CD4-positive, alpha-beta T cell treated with Interleukin-1 beta for 1 hour (primary cell): ENCODE measurements around the gene RAP1GAP.

Source experiments
- DNase-seq, 2 donors: peaks; one replicate each; pipeline ENCODE4 v3.0.0-alpha.2; 2020 to 2022

Gene RAP1GAP

GRCh38 chr1:21661886-21662285 lies 7.3 kb downstream of the RAP1GAP start:
- no peak for DNase-seq

GRCh38 chr1:21659924-21660326 lies 9.2 kb downstream of the RAP1GAP start:
- DNase-seq, result no peak

DNA sequence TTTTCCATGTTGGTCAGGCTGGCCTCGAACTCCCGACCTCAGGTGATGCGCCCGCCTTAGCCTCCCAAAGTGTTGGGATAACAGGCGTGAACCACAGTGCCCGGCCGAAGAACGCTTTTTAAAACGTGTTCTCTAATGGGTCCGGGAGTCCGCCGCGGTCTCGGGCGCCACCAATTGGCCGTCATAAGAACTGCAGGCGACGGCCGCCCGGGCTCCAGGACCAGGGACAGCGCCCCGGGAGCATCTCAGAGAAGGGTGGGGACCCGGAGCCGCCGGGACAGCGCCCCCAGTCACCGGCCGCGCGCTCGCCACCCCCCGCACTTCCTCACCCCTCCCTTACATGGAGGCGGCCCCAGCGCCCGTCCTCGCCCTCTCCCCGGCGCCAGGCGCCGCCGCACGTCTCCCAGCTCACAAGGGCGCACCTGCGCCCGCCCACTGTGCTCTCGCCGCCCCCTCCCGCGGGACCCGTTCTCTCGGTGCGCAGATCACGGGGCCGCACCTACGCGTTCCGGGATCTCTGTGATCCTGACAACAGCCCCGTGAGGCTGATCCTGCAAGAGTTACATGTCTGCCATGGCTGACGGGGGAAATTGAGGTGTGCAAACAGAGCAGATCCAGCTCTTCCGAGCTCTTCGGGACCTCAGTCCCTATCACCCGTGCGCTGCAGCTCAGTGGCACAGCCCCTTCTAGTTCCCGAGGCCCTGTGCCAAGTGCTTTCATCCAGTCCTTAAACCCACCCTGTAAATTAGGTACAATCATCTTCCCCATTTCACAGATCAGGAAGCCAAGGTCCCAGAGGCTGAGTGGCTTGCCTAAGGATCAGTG lies 9.8 kb downstream of the RAP1GAP start:
- peak; percentile 77 to 85 for DNase-seq

- DNase-seq, result no peak
Observed at GRCh38 chr1:21657456-21658190, 11.5 kb downstream of the RAP1GAP start.

- no peak for DNase-seq
Observed at GRCh38 chr1:21655748-21656147, 13.4 kb downstream of the RAP1GAP start.

- no peak for DNase-seq
Observed at GRCh38 chr1:21655259-21655658, 13.9 kb downstream of the RAP1GAP start.

DNA sequence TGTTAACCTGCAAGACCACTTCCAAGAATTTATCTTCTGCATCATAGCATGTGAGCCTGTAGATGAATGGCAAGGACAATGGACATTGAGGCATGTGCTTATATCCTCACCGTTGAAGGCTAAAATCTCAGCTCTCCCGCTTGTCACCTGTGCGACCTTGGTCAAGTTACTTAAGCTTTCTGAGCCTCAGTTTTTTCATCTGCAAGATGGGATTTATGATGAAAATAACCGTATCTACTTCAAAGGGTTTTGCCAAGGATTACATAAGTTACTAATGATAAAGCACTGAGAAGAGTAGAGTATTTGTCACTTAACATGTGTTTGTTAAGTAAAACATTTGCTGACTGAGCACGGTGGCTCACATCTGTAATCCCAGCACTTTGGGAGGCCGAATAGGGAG lies 14.9 kb downstream of the RAP1GAP start:
- DNase-seq, result no peak

GRCh38 chr1:21653744-21654100 lies 15.4 kb downstream of the RAP1GAP start:
- no peak for DNase-seq

DNA sequence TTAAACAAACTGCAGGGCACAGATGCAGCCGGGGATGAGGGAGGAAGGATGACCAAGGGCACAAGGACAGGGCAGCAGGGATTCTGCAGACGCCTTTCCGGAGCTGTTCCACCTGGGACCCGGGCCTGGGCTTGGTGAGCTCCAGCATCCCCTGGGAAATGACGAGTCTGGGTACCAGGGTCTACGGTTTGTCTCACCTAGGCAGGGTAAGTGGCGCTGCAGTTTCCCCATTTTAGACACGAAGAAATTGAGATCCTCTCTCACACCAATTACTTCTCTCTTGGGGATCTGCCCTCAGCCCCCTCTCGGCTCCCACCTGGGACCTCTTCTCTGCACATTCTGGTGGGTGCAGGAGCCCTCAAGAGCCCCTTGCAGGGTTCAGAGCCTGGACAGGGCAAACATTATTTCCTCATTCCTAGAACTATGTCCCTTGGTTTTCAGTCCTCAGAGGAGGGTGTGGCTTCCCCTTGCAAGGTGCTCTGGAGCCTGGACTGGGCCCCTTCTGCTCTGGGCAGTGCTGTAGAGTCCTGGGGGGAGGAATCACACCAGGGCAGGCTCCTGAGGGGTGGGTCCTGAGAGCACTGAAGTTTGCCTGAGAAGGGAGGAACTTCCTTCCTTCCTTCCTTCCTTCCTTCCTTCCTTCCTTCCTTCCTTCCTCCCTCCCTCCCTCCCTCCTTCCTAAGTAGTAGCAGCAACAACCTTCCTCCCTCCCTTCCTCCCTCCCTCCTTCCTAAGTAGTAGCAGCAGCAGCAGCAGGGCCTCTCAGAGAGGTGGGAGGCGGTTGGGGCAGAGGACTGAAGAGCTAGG lies 16.0 kb downstream of the RAP1GAP start:
- DNase-seq, result no peak

DNA sequence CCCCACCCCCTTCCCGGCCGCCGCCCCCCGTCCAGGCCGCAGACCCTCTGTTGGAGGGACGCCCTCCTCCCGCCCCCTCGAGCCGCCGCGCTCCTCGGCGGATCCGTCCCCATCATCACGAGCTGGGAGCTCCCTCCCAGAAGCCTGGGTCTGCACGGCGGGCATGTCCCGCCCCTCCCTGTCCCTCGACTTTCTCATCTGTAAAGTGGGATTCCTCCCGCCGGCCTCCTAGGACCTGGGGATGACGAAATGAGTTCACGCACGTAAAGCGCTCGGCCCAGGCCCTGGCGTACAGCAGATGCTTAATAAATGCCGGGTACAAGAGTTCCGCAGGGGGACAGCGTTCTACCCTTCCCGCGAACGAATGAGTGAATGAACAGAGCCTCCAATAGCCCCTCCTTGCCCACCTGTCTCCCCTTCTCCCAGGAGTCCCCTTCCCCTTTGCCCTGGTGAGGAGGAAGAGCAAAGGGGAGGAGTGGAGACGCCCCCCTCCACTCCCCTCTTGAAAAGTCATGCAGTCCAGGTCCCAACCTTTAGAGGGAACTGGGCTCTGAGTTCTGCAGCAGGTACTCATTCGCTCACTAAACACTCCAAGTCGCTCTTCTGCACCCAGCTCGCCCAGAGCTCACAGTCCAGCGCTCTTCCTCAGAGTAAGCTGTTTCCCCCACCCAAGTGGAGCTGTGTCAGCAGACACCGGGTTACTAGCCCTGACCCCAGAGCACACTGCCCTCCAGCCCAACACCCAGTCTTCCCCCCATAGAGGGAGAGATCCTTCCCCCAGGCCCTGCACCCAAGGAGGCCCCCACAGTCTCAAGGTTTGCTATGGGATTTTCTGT lies 16.8 kb downstream of the RAP1GAP start:
- no peak for DNase-seq

- DNase-seq, result peak; percentile 46 to 57
Observed at GRCh38 chr1:21651214-21652042, 17.7 kb downstream of the RAP1GAP start.

DNA sequence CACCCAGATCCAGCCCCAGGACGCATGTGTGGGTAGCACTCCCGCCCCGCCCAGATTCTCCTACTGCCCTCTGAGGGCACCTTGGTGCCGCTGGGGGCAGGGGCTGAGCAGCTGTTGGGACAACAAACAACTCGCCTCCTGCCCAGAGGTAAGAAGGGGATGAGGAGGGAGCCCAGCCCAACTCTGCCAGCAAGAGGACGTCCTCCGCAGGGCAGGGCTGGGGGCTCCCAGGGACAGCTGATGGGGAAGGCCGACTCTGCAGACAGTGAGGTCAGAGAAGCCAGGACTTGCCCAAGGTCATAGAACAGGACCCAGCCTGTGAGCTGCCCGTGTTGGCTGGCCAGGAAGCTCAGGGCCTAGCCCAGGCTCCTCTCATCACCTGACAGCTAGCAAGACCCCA lies 18.8 kb downstream of the RAP1GAP start:
- no peak for DNase-seq

DNA sequence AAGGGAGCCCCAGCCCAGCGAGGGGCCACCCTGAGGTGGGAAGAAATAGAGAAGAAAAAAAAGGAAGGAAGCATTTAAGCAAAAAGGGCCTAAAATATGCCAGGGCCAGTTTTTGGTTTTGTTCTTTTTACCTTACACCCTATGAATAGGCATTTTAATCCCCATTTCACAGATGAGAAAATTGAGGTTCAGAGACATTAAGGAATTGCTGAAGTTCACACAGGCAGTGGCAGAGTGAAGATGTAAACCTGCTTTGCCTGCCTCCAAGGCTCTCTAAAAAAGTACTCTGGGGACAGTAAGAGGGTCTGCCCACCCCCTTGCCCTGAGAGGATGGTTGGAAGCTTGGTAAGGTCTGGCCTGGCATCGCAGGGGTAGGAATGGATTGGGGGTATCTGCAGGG lies 19.8 kb downstream of the RAP1GAP start:
- no peak for DNase-seq

DNA sequence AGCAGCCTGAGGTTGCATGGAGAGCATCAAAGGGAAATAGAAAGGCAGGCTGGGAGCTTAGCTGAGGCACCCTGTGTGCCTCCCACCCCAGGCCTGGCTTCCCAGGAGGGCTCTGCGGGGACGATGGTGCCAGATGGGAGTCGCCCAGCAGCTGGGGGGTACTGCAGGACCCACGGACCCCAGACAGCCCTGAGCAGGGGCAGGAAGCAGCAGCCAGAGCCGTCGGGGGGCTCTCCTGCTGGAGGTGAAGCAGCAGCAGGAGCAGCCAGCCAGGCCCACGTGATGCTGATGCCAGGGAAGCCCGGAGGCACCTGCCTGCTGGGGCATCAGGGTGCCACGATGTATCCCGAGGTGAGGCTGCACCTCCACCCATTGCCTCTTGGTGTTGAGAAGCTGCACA lies 20.4 kb downstream of the RAP1GAP start:
- DNase-seq, result no peak

DNA sequence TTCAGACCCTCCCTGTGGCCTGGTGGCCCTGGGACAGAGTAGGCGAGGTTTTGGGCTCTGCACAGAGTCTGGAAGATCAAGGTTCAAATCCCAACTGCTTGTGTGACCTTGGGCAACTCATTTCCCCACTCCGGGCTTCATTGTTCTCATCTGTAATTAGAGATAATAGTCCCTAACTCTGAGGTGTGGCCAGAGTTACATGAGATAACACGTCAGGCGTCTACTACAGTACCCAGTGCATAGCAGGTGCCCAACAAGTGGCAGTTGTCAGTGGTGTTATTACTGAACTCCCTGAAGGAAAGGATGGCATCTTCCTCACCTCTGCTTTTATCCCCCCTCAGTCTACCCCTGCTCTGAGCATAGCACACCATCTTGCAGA lies 20.8 kb downstream of the RAP1GAP start:
- no peak for DNase-seq

DNA sequence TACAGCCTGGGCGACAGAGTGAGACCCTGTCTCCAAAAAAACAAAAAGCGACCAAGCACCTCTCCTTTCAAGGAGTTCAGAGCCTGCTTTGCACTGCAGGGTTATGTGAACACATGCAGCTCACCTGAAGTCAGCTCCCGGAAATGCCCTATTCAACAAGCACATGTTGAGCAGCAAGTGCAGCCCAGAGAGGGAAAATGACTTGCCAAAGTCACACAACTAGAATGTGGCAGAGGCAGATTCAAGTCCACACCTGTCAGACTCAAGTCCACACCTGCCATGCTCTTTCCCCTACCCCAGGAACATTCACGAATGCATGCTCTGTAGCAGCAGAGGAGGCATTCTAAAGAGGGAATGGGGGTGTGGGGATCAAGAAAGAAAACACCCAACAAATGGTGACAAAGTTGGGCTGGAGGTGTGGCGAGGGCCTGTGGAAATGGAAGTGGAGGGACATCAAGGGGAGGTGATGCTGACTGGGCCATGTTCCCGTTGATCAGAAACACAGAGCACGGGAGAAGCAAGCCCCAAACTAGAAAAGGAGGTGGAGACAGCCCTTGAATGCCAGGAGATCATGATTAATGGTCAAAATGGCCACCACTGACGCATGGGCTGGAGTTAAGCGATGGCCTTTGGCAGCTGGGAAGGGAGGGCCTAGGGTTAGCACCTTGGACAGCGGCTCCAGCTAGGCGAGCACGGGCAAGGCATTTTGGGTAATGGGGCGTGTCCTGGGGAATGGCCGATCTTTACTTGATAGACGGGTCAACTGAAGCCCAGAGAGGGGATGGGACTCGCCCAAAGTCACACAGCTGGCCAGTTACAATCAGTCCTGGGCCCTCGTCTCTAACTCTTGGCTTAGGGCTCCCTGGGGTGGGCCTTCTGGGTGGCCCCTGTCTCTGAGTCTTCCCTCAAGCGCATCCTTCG lies 21.5 kb downstream of the RAP1GAP start:
- DNase-seq, result no peak

DNA sequence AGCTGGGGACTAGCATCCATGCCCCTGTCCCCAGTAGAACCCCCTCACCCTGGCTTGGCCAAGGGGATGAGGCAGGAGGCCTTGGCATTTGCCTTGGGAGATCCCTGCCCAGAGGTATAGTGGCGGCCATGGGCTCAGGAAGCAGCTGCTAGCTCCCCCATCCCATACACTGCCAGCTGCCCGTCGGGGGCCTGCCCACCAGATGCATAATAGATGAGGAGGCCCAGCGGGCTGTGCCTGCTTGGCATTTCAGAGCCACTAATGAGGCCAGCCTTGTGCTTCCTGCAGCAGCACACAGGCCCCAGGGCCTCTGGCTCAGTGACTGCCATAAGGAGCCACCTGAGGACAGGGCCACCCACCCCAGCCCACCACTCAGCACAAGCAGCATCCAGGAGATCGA lies 23.6 kb downstream of the RAP1GAP start:
- no peak for DNase-seq

- no peak for DNase-seq
Observed at GRCh38 chr1:21644906-21645305, 24.3 kb downstream of the RAP1GAP start.

- DNase-seq, result no peak
Observed at GRCh38 chr1:21644348-21644747, 24.8 kb downstream of the RAP1GAP start.

- no peak for DNase-seq
Observed at GRCh38 chr1:21643624-21644023, 25.5 kb downstream of the RAP1GAP start.
